ENCODE measurements around the gene KLK2. TPM values are rescaled to one million over a fixed set of nuclear protein-coding genes. Genes with fewer than 3 reads are reported as not detected.

The KLK2 gene
- total RNA-seq, 1 donor from 2014 or later: 0.53 TPM

DNA sequence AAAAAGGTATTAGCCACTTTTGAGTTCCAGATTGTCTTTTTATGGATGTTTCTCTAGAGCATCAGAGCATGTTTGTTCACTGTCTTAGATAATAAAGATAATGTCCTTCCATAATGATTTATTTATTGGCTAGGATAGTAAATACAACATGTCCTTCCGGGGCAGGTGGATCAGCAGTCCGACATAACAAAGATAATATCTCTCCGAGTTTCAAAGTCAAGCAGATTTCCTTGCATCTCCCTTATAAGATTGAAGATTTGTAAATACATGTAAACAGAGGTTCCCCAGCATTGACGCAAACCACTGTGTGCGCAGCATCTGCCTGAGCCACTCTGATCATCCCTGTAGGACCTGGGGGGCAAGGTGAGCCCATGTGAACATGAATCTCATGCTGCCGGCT, 31.1 kb upstream of the KLK2 start:
- Histone ChIP-seq H3K27me3 (ENCODE audit: control insufficient read depth, insufficient read depth, low read length) (no peaks in the 10 kb centered on the region), H3K4me3 (ENCODE audit: low read depth, low read length) (no peak overlapping the region), H3K36me3 (ENCODE audit: control insufficient read depth, insufficient read depth, low read length) (no peaks in the 10 kb centered on the region)
- no peak for DNase-seq (ENCODE audit: low read depth)
- TF ChIP-seq, protein P1, sequence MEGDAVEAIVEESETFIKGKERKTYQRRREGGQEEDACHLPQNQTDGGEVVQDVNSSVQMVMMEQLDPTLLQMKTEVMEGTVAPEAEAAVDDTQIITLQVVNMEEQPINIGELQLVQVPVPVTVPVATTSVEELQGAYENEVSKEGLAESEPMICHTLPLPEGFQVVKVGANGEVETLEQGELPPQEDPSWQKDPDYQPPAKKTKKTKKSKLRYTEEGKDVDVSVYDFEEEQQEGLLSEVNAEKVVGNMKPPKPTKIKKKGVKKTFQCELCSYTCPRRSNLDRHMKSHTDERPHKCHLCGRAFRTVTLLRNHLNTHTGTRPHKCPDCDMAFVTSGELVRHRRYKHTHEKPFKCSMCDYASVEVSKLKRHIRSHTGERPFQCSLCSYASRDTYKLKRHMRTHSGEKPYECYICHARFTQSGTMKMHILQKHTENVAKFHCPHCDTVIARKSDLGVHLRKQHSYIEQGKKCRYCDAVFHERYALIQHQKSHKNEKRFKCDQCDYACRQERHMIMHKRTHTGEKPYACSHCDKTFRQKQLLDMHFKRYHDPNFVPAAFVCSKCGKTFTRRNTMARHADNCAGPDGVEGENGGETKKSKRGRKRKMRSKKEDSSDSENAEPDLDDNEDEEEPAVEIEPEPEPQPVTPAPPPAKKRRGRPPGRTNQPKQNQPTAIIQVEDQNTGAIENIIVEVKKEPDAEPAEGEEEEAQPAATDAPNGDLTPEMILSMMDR (IDR thresholded peaks at IDR 0.05; ENCODE audit: insufficient read depth, low read length, severe bottlenecking): no peak
- no peak for FAIRE-seq

GRCh38 chr19:50843205-50843604, 30.0 kb upstream of the KLK2 start:
- H3K4me3 ChIP-seq (ENCODE audit: low read depth, low read length): no peak overlapping the region
- FAIRE-seq (no peak), DNase-seq (ENCODE audit: low read depth) (no peak)
- TF ChIP-seq, protein P1 (IDR thresholded peaks at IDR 0.05; ENCODE audit: insufficient read depth, low read length, severe bottlenecking): no peak
- no peaks in the 10 kb centered on the region for H3K27me3 ChIP-seq (ENCODE audit: control insufficient read depth, insufficient read depth, low read length)
- no peaks in the 10 kb centered on the region for H3K36me3 ChIP-seq (ENCODE audit: control insufficient read depth, insufficient read depth, low read length)

DNA sequence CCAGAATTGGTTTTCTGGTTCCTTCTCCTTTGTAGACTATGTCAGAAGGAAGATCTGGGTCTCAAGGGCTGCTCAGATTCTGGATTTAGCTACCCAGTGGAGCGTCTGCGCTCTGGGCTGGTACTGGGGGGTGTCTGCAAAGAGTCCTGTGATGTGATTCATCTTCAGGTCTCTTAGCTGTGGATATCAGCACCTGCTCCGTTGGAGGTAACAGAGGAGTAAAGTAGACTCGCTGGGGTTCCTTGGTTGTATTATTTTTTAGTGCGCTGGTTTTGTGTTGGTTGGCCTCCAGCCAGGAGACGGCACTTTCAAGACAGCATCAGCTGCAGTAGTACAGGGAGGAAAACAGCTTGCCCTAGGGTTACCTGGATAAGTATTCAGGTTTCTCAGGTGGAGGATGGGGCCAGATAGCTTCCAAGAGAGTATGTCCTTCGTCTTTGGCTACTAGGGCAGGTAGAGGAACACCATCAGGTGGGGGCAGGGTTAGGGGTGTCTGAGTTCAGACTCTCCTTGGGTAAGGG, 29.5 kb upstream of the KLK2 start:
- FAIRE-seq (no peak), DNase-seq (ENCODE audit: low read depth) (no peak)
- Histone ChIP-seq H3K36me3 (ENCODE audit: control insufficient read depth, insufficient read depth, low read length) (no peaks in the 10 kb centered on the region), H3K27me3 (ENCODE audit: control insufficient read depth, insufficient read depth, low read length) (no peaks in the 10 kb centered on the region), H3K4me3 (ENCODE audit: low read depth, low read length) (no peak overlapping the region)
- TF ChIP-seq, protein P1 (IDR thresholded peaks at IDR 0.05; ENCODE audit: insufficient read depth, low read length, severe bottlenecking): no peak

- peak; percentile 50 for FAIRE-seq
- H3K36me3 ChIP-seq (ENCODE audit: control insufficient read depth, insufficient read depth, low read length): no peaks in the 10 kb centered on the region
- H3K27me3 ChIP-seq (ENCODE audit: control insufficient read depth, insufficient read depth, low read length): no peaks in the 10 kb centered on the region
Measured at GRCh38 chr19:50844296-50844935, 28.8 kb upstream of the KLK2 start.

GRCh38 chr19:50850738-50851137, 22.5 kb upstream of the KLK2 start:
- no peaks in the 10 kb centered on the region for H3K27me3 ChIP-seq (ENCODE audit: control insufficient read depth, insufficient read depth, low read length)
- H3K36me3 ChIP-seq (ENCODE audit: control insufficient read depth, insufficient read depth, low read length): no peaks in the 10 kb centered on the region
- FAIRE-seq (no peak), DNase-seq (ENCODE audit: low read depth) (no peak)
- TF ChIP-seq, protein P1 (IDR thresholded peaks at IDR 0.05; ENCODE audit: insufficient read depth, low read length, severe bottlenecking): no peak
- H3K4me3 ChIP-seq (ENCODE audit: low read depth, low read length): no peak overlapping the region

More at GRCh38 chr19:50844296-50844935, 28.8 kb upstream of the KLK2 start:
- no peak overlapping the region for H3K4me3 ChIP-seq (ENCODE audit: low read depth, low read length)
- no peak for DNase-seq (ENCODE audit: low read depth)
- TF ChIP-seq, protein P1 (IDR thresholded peaks at IDR 0.05; ENCODE audit: insufficient read depth, low read length, severe bottlenecking): no peak

- Histone ChIP-seq H3K4me3 (ENCODE audit: low read depth, low read length) (no peak overlapping the region), H3K27me3 (ENCODE audit: control insufficient read depth, insufficient read depth, low read length) (no peaks in the 10 kb centered on the region), H3K36me3 (ENCODE audit: control insufficient read depth, insufficient read depth, low read length) (no peaks in the 10 kb centered on the region)
- TF ChIP-seq, protein P1 (IDR thresholded peaks at IDR 0.05; ENCODE audit: insufficient read depth, low read length, severe bottlenecking): no peak
- DNase-seq (ENCODE audit: low read depth): no peak
- no peak for FAIRE-seq
Measured at GRCh38 chr19:50851620-50852019, 21.6 kb upstream of the KLK2 start.

Measured in bronchial epithelial cell (primary cell).